Endothelial cell (in vitro differentiated cells): ENCODE measurements around the gene MRTO4. TPM values are rescaled to one million over a fixed set of nuclear protein-coding genes. Genes with fewer than 3 reads are reported as not detected.
A peak's percentile ranks its signal among the peaks of the same experiment; 100 is the strongest.
"Not testable (repeated sequence)": the region's sequence is repeated elsewhere in the genome, so short reads cannot be mapped to it uniquely, and the experiment has no call there.

Experiments used
- DNase-seq: peaks from one replicate; pipeline ENCODE4 v3.0.0; 2021; ENCODE audit warnings: low spot score
- H3K27ac Mint-ChIP-seq: one replicate; pipeline ENCODE4 v1.8.0; 2021; ENCODE audit warnings: mixed read lengths, inconsistent platforms; ENCODE audit not compliant: unreplicated experiment
- H3K27me3 Mint-ChIP-seq: one replicate; pipeline ENCODE4 v1.8.0; 2021; ENCODE audit warnings: mild to moderate bottlenecking, moderate library complexity, mixed read lengths, inconsistent platforms; ENCODE audit not compliant: unreplicated experiment
- H3K36me3 Mint-ChIP-seq: one replicate; pipeline ENCODE4 v1.8.0; 2021; ENCODE audit warnings: mild to moderate bottlenecking, low read depth, mixed read lengths, inconsistent platforms; ENCODE audit not compliant: unreplicated experiment
- H3K4me1 Mint-ChIP-seq: one replicate; pipeline ENCODE4 v1.8.0; 2021; ENCODE audit warnings: mild to moderate bottlenecking, mixed read lengths, inconsistent platforms; ENCODE audit not compliant: unreplicated experiment
- H3K4me3 Mint-ChIP-seq: one replicate; pipeline ENCODE4 v1.8.0; 2021; ENCODE audit warnings: mild to moderate bottlenecking, mixed read lengths, inconsistent platforms; ENCODE audit not compliant: unreplicated experiment
- H3K9me3 Mint-ChIP-seq: one replicate; pipeline ENCODE4 v1.8.0; 2021; ENCODE audit warnings: mixed read lengths, inconsistent platforms; ENCODE audit not compliant: unreplicated experiment
- CTCF ChIP-seq: fragments of 200-600 bp; sonication (generic); IDR thresholded peaks from one replicate; pipeline ENCODE4 v1.5.0; 2021; ENCODE audit warnings: antibody characterized with exemption; ENCODE audit not compliant: unreplicated experiment
- total RNA-seq: library from RNA; stranded (reverse); fragmentation: NEBNext Ultra II Directional; extraction: Animal tissue kit (Norgen Biotek cat#: 25700); gene quantifications from one replicate; pipeline ENCODE4 v1.2.1, GENCODE V29; 2021; ENCODE audit not compliant: unreplicated experiment

Gene MRTO4
- total RNA-seq, 1 donor from 2014 or later: 22.4 TPM

- no peak for TF ChIP-seq CTCF
Measured at GRCh38 chr1:19287436-19288185, 36.0 kb downstream of the MRTO4 start.

GRCh38 chr1:19288324-19289241 lies 37.0 kb downstream of the MRTO4 start, which contains the start of gene AKR7A3:
AKR7A3 (minus strand) TSS chr1:19288770; CDS start chr1:19288709, 61 bp downstream.
- H3K9me3 Mint-ChIP-seq, H3K4me3 Mint-ChIP-seq, H3K27ac Mint-ChIP-seq, H3K4me1 Mint-ChIP-seq, H3K36me3 Mint-ChIP-seq, DNase-seq: not testable (repeated sequence)
- peaks cover 14% of the 10 kb centered on the region for H3K27me3 Mint-ChIP-seq

More at GRCh38 chr1:19287436-19288185, 36.0 kb downstream of the MRTO4 start:
- DNase-seq: no peak
- Mint-ChIP-seq H3K9me3 (no peaks in the 10 kb centered on the region), H3K4me1 (no peaks in the 10 kb centered on the region), H3K27ac (no peak overlapping the region), H3K27me3 (peaks cover 14% of the 10 kb centered on the region), H3K36me3 (no peaks in the 10 kb centered on the region), H3K4me3 (no peak overlapping the region)

GRCh38 chr1:19289244-19289643 lies 37.6 kb downstream of the MRTO4 start:
- Mint-ChIP-seq H3K4me1 (no peaks in the 10 kb centered on the region), H3K27me3 (peaks cover 14% of the 10 kb centered on the region), H3K9me3 (peaks cover 2% of the 10 kb centered on the region), H3K36me3 (peaks cover 2% of the 10 kb centered on the region), H3K4me3 (no peak overlapping the region), H3K27ac (no peak overlapping the region)
- DNase-seq: no peak
- TF ChIP-seq CTCF: no peak

GRCh38 chr1:19294638-19295037 lies 43.0 kb downstream of the MRTO4 start:
- no peak for DNase-seq
- Mint-ChIP-seq H3K27ac (no peak overlapping the region), H3K27me3 (peaks cover 4% of the 10 kb centered on the region), H3K4me3 (no peak overlapping the region), H3K4me1 (no peaks in the 10 kb centered on the region), H3K36me3 (peaks cover 17% of the 10 kb centered on the region), H3K9me3 (peaks cover 13% of the 10 kb centered on the region)
- no peak for TF ChIP-seq CTCF

GRCh38 chr1:19300211-19300610 lies 48.6 kb downstream of the MRTO4 start:
- DNase-seq: no peak
- Mint-ChIP-seq H3K36me3 (peaks cover 24% of the 10 kb centered on the region), H3K4me1 (no peaks in the 10 kb centered on the region), H3K9me3 (peaks cover 3% of the 10 kb centered on the region), H3K4me3 (no peak overlapping the region), H3K27ac (no peak overlapping the region), H3K27me3 (peaks cover 2% of the 10 kb centered on the region)
- no peak for TF ChIP-seq CTCF

GRCh38 chr1:19304081-19304480 lies 52.5 kb downstream of the MRTO4 start:
- not testable (repeated sequence) for H3K9me3 Mint-ChIP-seq, H3K27ac Mint-ChIP-seq, DNase-seq, H3K27me3 Mint-ChIP-seq, H3K4me1 Mint-ChIP-seq
- Mint-ChIP-seq H3K36me3 (peaks cover 44% of the 10 kb centered on the region), H3K4me3 (peak overlapping the region; percentile 26)
